ENCODE data around the gene KEAP1. TPM values are rescaled to one million over a fixed set of nuclear protein-coding genes. Genes with fewer than 3 reads are reported as not detected.

Gene KEAP1
- total and polyA plus RNA-seq, 2 of the 13 experiments (the other 11 are each of a cell fraction or from before 2014, with no cell fraction given): 56.7 to 72.9 TPM

DNA sequence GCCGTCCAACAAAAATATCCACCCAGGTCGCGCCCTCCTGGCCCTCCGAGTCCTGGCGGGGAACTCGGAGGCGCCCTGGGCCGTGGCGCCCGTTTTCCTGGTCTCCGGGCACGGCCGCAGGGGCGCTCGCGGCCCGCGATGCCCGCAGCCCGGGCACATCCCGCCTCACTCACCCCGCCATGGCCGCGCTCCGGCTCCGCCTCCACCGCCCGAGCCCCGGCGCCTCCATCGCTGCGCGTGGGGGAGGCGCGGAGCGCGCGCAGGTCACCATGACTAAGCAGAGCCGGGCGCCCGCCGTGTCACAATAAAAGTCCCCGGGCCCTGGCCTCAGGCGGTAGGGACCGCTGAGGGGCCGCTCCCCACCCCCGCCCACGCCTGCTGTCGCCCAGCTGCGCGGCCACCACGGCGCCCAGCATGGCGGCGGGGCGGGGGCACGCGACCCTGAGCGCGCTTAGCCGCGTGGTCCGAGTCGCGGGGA is 593 bp downstream of the KEAP1 start (continued):
- TF ChIP-seq, protein P1, sequence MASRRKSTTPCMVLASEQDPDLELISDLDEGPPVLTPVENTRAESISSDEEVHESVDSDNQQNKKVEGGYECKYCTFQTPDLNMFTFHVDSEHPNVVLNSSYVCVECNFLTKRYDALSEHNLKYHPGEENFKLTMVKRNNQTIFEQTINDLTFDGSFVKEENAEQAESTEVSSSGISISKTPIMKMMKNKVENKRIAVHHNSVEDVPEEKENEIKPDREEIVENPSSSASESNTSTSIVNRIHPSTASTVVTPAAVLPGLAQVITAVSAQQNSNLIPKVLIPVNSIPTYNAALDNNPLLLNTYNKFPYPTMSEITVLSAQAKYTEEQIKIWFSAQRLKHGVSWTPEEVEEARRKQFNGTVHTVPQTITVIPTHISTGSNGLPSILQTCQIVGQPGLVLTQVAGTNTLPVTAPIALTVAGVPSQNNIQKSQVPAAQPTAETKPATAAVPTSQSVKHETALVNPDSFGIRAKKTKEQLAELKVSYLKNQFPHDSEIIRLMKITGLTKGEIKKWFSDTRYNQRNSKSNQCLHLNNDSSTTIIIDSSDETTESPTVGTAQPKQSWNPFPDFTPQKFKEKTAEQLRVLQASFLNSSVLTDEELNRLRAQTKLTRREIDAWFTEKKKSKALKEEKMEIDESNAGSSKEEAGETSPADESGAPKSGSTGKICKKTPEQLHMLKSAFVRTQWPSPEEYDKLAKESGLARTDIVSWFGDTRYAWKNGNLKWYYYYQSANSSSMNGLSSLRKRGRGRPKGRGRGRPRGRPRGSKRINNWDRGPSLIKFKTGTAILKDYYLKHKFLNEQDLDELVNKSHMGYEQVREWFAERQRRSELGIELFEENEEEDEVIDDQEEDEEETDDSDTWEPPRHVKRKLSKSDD (CRISPR knock-in tag; IDR thresholded peaks at IDR 0.05; ENCODE audit: low read depth): peak; percentile 87
- TF ChIP-seq ZNF652 (CRISPR knock-in tag; IDR thresholded peaks at IDR 0.05; ENCODE audit: borderline replicate concordance, low read depth): no peak
- TF ChIP-seq, protein P2, sequence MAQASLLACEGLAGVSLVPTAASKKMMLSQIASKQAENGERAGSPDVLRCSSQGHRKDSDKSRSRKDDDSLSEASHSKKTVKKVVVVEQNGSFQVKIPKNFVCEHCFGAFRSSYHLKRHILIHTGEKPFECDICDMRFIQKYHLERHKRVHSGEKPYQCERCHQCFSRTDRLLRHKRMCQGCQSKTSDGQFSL (CRISPR knock-in tag; IDR thresholded peaks at IDR 0.05): peak; percentile 87
- TF ChIP-seq, protein P3, sequence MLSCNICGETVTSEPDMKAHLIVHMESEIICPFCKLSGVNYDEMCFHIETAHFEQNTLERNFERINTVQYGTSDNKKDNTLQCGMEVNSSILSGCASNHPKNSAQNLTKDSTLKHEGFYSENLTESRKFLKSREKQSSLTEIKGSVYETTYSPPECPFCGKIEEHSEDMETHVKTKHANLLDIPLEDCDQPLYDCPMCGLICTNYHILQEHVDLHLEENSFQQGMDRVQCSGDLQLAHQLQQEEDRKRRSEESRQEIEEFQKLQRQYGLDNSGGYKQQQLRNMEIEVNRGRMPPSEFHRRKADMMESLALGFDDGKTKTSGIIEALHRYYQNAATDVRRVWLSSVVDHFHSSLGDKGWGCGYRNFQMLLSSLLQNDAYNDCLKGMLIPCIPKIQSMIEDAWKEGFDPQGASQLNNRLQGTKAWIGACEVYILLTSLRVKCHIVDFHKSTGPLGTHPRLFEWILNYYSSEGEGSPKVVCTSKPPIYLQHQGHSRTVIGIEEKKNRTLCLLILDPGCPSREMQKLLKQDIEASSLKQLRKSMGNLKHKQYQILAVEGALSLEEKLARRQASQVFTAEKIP (CRISPR knock-in tag; IDR thresholded peaks at IDR 0.05; ENCODE audit: borderline replicate concordance): no peak
- no peak for TF ChIP-seq ZNF501 (CRISPR knock-in tag; IDR thresholded peaks at IDR 0.05)
- TF ChIP-seq ARNTL (CRISPR knock-in tag; IDR thresholded peaks at IDR 0.05): peak; percentile 76; the same call in 1 of the 2 replicates
- TF ChIP-seq ZNF616 (CRISPR knock-in tag; IDR thresholded peaks at IDR 0.05; ENCODE audit: low read depth): no peak; the same call in 1 of the 2 replicates
- TF ChIP-seq PAX8 (CRISPR knock-in tag; IDR thresholded peaks at IDR 0.05; ENCODE audit: borderline replicate concordance): no peak
- TF ChIP-seq, protein P4, sequence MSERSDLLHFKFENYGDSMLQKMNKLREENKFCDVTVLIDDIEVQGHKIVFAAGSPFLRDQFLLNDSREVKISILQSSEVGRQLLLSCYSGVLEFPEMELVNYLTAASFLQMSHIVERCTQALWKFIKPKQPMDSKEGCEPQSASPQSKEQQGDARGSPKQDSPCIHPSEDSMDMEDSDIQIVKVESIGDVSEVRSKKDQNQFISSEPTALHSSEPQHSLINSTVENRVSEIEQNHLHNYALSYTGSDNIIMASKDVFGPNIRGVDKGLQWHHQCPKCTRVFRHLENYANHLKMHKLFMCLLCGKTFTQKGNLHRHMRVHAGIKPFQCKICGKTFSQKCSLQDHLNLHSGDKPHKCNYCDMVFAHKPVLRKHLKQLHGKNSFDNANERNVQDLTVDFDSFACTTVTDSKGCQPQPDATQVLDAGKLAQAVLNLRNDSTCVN (CRISPR knock-in tag; IDR thresholded peaks at IDR 0.05; ENCODE audit: borderline replicate concordance): peak; percentile 29; the same call in 1 of the 2 replicates
- peak; percentile 20; the same call in 1 of the 2 replicates for TF ChIP-seq HOXA5 (CRISPR knock-in tag; IDR thresholded peaks at IDR 0.05)
- TF ChIP-seq TCF12 (IDR thresholded peaks at IDR 0.05): no peak
- TF ChIP-seq TCF12 (CRISPR knock-in tag; IDR thresholded peaks at IDR 0.05): peak; percentile 87
- TF ChIP-seq ZNF7 (CRISPR knock-in tag; IDR thresholded peaks at IDR 0.05): no peak
- TF ChIP-seq ZNF264 (CRISPR knock-in tag; IDR thresholded peaks at IDR 0.05): no peak
- TF ChIP-seq ZNF232 (CRISPR knock-in tag; IDR thresholded peaks at IDR 0.05; ENCODE audit: borderline replicate concordance): no peak; the same call in 1 of the 2 replicates
- TF ChIP-seq, protein P5, sequence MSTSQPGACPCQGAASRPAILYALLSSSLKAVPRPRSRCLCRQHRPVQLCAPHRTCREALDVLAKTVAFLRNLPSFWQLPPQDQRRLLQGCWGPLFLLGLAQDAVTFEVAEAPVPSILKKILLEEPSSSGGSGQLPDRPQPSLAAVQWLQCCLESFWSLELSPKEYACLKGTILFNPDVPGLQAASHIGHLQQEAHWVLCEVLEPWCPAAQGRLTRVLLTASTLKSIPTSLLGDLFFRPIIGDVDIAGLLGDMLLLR (CRISPR knock-in tag; IDR thresholded peaks at IDR 0.05): peak; percentile 55; the same call in 1 of the 2 replicates
- TF ChIP-seq ZNF441 (CRISPR knock-in tag; IDR thresholded peaks at IDR 0.05; ENCODE audit: borderline replicate concordance): peak; percentile 94
- TF ChIP-seq ZNF558 (CRISPR knock-in tag; IDR thresholded peaks at IDR 0.05; ENCODE audit: borderline replicate concordance): peak; percentile 95; the same call in 1 of the 2 replicates
- TF ChIP-seq RARG (CRISPR knock-in tag; IDR thresholded peaks at IDR 0.05; ENCODE audit: low read depth): peak; percentile 38; the same call in 1 of the 2 replicates
- no peak for TF ChIP-seq ZNF3 (CRISPR knock-in tag; IDR thresholded peaks at IDR 0.05)
- TF ChIP-seq ZNF569 (CRISPR knock-in tag; IDR thresholded peaks at IDR 0.05; ENCODE audit: borderline replicate concordance): no peak
- TF ChIP-seq, protein P6, sequence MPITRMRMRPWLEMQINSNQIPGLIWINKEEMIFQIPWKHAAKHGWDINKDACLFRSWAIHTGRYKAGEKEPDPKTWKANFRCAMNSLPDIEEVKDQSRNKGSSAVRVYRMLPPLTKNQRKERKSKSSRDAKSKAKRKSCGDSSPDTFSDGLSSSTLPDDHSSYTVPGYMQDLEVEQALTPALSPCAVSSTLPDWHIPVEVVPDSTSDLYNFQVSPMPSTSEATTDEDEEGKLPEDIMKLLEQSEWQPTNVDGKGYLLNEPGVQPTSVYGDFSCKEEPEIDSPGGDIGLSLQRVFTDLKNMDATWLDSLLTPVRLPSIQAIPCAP (CRISPR knock-in tag; IDR thresholded peaks at IDR 0.05; ENCODE audit: low read depth): no peak

All from HepG2 (cell line).